Kidney (tissue), 14 donors: Measurements from ENCODE around the gene TUBA4A. TPM values are rescaled to one million over a fixed set of nuclear protein-coding genes. Genes with fewer than 3 reads are reported as not detected.
"Not testable (repeated sequence)": the region's sequence is repeated elsewhere in the genome, so short reads cannot be mapped to it uniquely, and the experiment has no call there.

Experiments used
- DNase-seq, 5 donors: peaks; one replicate each; pipeline ENCODE4 v3.0.0-alpha.2; 2013 to 2020
- FAIRE-seq: peaks from 2 replicates; lab custom pipeline; 2012; peaks lifted over from hg19 to GRCh38; lab: Jason Lieb, UNC
- H3K27ac ChIP-seq, 2 donors: one replicate each; pipeline ENCODE4 v1.7.0; 2013; ENCODE audit warnings: low read depth in 2 of 2, low read length in 2 of 2, inconsistent platforms in 1 of 2
- H3K27me3 ChIP-seq: one replicate; pipeline ENCODE4 v1.7.1; 2013; ENCODE audit warnings: low read length, inconsistent platforms; ENCODE audit not compliant: control insufficient read depth, insufficient read depth
- H3K36me3 ChIP-seq, 3 donors: one replicate each; pipeline versions ENCODE4 v1.7.0 to v1.7.1; 2013; ENCODE audit warnings: low read length in 3 of 3, control low read depth in 1 of 3, inconsistent platforms in 1 of 3; ENCODE audit not compliant: insufficient read depth in 3 of 3, control insufficient read depth in 2 of 3
- H3K4me1 ChIP-seq, 3 donors: one replicate each; pipeline versions ENCODE4 v1.7.0 to v1.7.1; 2013; ENCODE audit warnings: low read length in 3 of 3, inconsistent platforms in 1 of 3, low read depth in 1 of 3; ENCODE audit not compliant: control insufficient read depth in 2 of 3, insufficient read depth in 2 of 3
- H3K4me3 ChIP-seq, 3 donors: one replicate each; pipeline versions ENCODE4 v1.7.0 to v1.8.1; 2013; ENCODE audit warnings: low read length in 3 of 3, control low read depth in 1 of 3, inconsistent platforms in 1 of 3
- H3K9ac ChIP-seq, 3 donors: one replicate each; pipeline versions ENCODE4 v1.7.0 to v1.7.1; 2013; ENCODE audit warnings: low read length in 3 of 3, control low read depth in 1 of 3, inconsistent platforms in 1 of 3
- H3K9me3 ChIP-seq, 3 donors: one replicate each; pipeline versions ENCODE4 v1.7.0 to v1.7.1; 2013; ENCODE audit warnings: low read length in 3 of 3, control low read depth in 1 of 3, inconsistent platforms in 1 of 3; ENCODE audit not compliant: control insufficient read depth in 2 of 3, insufficient read depth in 1 of 3
- CTCF ChIP-seq: IDR thresholded peaks from 3 replicates; pipeline ENCODE4 v1.5.1; 2012; ENCODE audit warnings: mild to moderate bottlenecking, moderate library complexity, borderline replicate concordance; ENCODE audit not compliant: insufficient read depth; ENCODE audit errors: extremely low read depth
- intact Hi-C: fragments of 100-400 bp; cut with DNase I; formaldehyde crosslinking; loops from one replicate; pipeline ENCODE4 v1.11.1; 2022
- polyA plus RNA-seq: library from polyadenylated mRNA; stranded (reverse); fragments of 350-450 nt; fragmentation: Illumina TruSeq; extraction: RNeasy Lipid Tissue Mini Kit (QIAGEN cat#74804); gene quantifications from one replicate; pipeline ENCODE4 v1.2.3, GENCODE V29; 2014; ENCODE audit warnings: low read depth, low replicate concordance; ENCODE audit not compliant: insufficient read depth
- total RNA-seq: library from RNA; stranded (reverse); fragmentation: NEBNext Ultra II Directional; extraction: Animal tissue kit (Norgen Biotek cat#: 25700); gene quantifications from one replicate; pipeline ENCODE4 v1.2.1, GENCODE V29; 2021
- donor health status: control.
- donor health status: control.
- donor health status: control.
- donor health status: control.
- donor health status: control.
- donor health status: DM: yes; HTN: yes; CAD: no.
- donor health status: Normal renal cell carcinoma (clear cell type).

The TUBA4A gene
- total and polyA plus RNA-seq, 2 donors from 2014 or later = 49.4 to 156 TPM

- Histone ChIP-seq H3K36me3 (no peaks in the 10 kb centered on the region), H3K9me3 (no peaks in the 10 kb centered on the region), H3K4me3 (no peak overlapping the region), H3K4me1 (peaks cover 0 to 5% (median 2%) of the 10 kb centered on the region in 3 donors), H3K9ac (no peak overlapping the region), H3K27me3 (no peaks in the 10 kb centered on the region), H3K27ac (no peak overlapping the region)
- intact Hi-C loops = no loop called here
- FAIRE-seq (no peak), DNase-seq (peak in 1 of 5 donors; percentile 46)
- TF ChIP-seq CTCF = no peak
These were observed 12.5 kb upstream of the TUBA4A start for GRCh38 chr2:219266232-219266631.

GRCh38 chr2:219261024-219261855 is 7.5 kb upstream of the TUBA4A start:
- no peak for FAIRE-seq
- Histone ChIP-seq H3K9me3 (no peaks in the 10 kb centered on the region), H3K36me3 (no peaks in the 10 kb centered on the region), H3K27ac (no peak overlapping the region), H3K4me1 (no peaks in the 10 kb centered on the region), H3K9ac (no peak overlapping the region), H3K27me3 (no peaks in the 10 kb centered on the region), H3K4me3 (no peak overlapping the region)
- peak in 1 of 5 donors; percentile 9 for DNase-seq
- TF ChIP-seq CTCF = no peak
- intact Hi-C loops = no loop called here

- H3K27ac ChIP-seq, H3K4me1 ChIP-seq, FAIRE-seq, H3K36me3 ChIP-seq, intact Hi-C loops, H3K4me3 ChIP-seq, H3K9ac ChIP-seq, H3K9me3 ChIP-seq: not testable (repeated sequence)
- peak in 1 of 5 donors; percentile 20 for DNase-seq
- H3K27me3 ChIP-seq = peaks cover 14% of the 10 kb centered on the region
These were observed 5.2 kb upstream of the TUBA4A start for GRCh38 chr2:219258942-219259341.

- Histone ChIP-seq H3K4me3 (peak overlapping the region in 2 of 3 donors; percentile 81 to 93), H3K27ac (peak overlapping the region; percentile 85 to 87), H3K9ac (peak overlapping the region in 2 of 3 donors; percentile 51 to 68), H3K4me1 (peaks cover 0 to 34% (median 25%) of the 10 kb centered on the region in 3 donors), H3K36me3 (peaks cover 0 to 12% (median 3%) of the 10 kb centered on the region in 3 donors), H3K27me3 (peaks cover 15% of the 10 kb centered on the region), H3K9me3 (no peaks in the 10 kb centered on the region)
- FAIRE-seq (no peak), DNase-seq (peak in 1 of 5 donors; percentile 39)
- TF ChIP-seq CTCF = no peak
- intact Hi-C loops = no loop called here
These were observed 978 bp upstream of the TUBA4A start for GRCh38 chr2:219254590-219255201.
